ENCODE data around the gene CHAT.
"Not testable (repeated sequence)": the region's sequence is repeated elsewhere in the genome, so short reads cannot be mapped to it uniquely, and the experiment has no call there.

The CHAT gene

DNA sequence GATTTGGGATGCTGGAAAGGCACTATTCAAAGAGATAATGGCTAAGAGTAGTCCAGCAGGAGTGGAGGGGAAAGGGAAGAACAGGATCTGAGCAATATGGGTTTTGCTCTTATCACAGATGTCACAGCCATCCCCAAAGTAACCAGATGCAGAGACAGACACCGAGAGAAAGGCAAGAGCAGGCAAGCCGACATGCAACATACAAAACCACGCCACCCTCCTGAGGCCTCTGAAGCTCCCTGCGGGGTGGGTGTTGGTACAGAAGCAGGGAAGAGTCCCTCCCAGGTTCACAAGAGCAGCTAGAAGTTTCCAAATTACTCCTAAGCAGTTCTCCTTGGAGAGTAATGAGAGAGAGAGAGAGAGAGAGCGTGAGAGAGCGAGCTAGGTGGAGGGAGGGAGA, 54.8 kb downstream of the CHAT start:
- H3K4me3 Mint-ChIP-seq: no peak overlapping the region
- H3K36me3 Mint-ChIP-seq (ENCODE audit: low read depth): no peaks in the 10 kb centered on the region
- no peak overlapping the region for H3K27ac Mint-ChIP-seq
- no peaks in the 10 kb centered on the region for H3K4me1 Mint-ChIP-seq (ENCODE audit: low read depth)
- peaks cover 14% of the 10 kb centered on the region for H3K27me3 Mint-ChIP-seq
- no peaks in the 10 kb centered on the region for H3K9me3 Mint-ChIP-seq
- intact Hi-C loops (cut with micrococcal nuclease): no loop called here

- intact Hi-C loops (cut with micrococcal nuclease): no loop called here
These were observed 65.1 kb downstream of the CHAT start for GRCh38 chr10:49678827-49679479.

GRCh38 chr10:49679480-49679893, 65.7 kb downstream of the CHAT start, which contains the start of gene C10orf53:
TSS of gene C10orf53 (plus strand) at chr10:49679651. CDS start at chr10:49679698, 47 bp downstream.
- intact Hi-C loops (cut with micrococcal nuclease): no loop called here
- peaks cover 8% of the 10 kb centered on the region for H3K4me1 Mint-ChIP-seq (ENCODE audit: low read depth)
- no peaks in the 10 kb centered on the region for H3K36me3 Mint-ChIP-seq (ENCODE audit: low read depth)
- no peak within 1 kb of the TSS for H3K27ac Mint-ChIP-seq
- H3K27me3 Mint-ChIP-seq: peaks cover 39% of the 10 kb centered on the region
- peaks cover 21% of the 10 kb centered on the region for H3K9me3 Mint-ChIP-seq
- H3K4me3 Mint-ChIP-seq: peak within 1 kb of the TSS; percentile 4

More at GRCh38 chr10:49678827-49679479, 65.1 kb downstream of the CHAT start:
- Mint-ChIP-seq H3K4me3 (peak overlapping the region; percentile 4), H3K27ac (no peak overlapping the region), H3K36me3 (ENCODE audit: low read depth) (no peaks in the 10 kb centered on the region), H3K4me1 (ENCODE audit: low read depth) (peaks cover 8% of the 10 kb centered on the region), H3K9me3 (peaks cover 21% of the 10 kb centered on the region), H3K27me3 (peaks cover 42% of the 10 kb centered on the region)

GRCh38 chr10:49682449-49682848, 68.6 kb downstream of the CHAT start:
- H3K27ac Mint-ChIP-seq; H3K4me3 Mint-ChIP-seq; H3K4me1 Mint-ChIP-seq (ENCODE audit: low read depth); intact Hi-C loops (cut with micrococcal nuclease); H3K36me3 Mint-ChIP-seq (ENCODE audit: low read depth): not testable (repeated sequence)
- Mint-ChIP-seq H3K27me3 (peaks cover 33% of the 10 kb centered on the region), H3K9me3 (peaks cover 21% of the 10 kb centered on the region)

- Mint-ChIP-seq H3K4me1 (ENCODE audit: low read depth) (peaks cover 8% of the 10 kb centered on the region), H3K4me3 (no peak overlapping the region), H3K27me3 (peaks cover 35% of the 10 kb centered on the region), H3K36me3 (ENCODE audit: low read depth) (no peaks in the 10 kb centered on the region), H3K27ac (no peak overlapping the region), H3K9me3 (peaks cover 21% of the 10 kb centered on the region)
- intact Hi-C loops (cut with micrococcal nuclease): no loop called here
These were observed 69.0 kb downstream of the CHAT start for GRCh38 chr10:49682879-49683278.

GRCh38 chr10:49686651-49687050, 72.8 kb downstream of the CHAT start:
- Mint-ChIP-seq H3K27me3 (peaks cover 45% of the 10 kb centered on the region), H3K27ac (no peak overlapping the region), H3K9me3 (peaks cover 7% of the 10 kb centered on the region), H3K4me1 (ENCODE audit: low read depth) (no peaks in the 10 kb centered on the region), H3K4me3 (no peak overlapping the region), H3K36me3 (ENCODE audit: low read depth) (no peaks in the 10 kb centered on the region)
- intact Hi-C loops (cut with micrococcal nuclease): no loop called here

DNA sequence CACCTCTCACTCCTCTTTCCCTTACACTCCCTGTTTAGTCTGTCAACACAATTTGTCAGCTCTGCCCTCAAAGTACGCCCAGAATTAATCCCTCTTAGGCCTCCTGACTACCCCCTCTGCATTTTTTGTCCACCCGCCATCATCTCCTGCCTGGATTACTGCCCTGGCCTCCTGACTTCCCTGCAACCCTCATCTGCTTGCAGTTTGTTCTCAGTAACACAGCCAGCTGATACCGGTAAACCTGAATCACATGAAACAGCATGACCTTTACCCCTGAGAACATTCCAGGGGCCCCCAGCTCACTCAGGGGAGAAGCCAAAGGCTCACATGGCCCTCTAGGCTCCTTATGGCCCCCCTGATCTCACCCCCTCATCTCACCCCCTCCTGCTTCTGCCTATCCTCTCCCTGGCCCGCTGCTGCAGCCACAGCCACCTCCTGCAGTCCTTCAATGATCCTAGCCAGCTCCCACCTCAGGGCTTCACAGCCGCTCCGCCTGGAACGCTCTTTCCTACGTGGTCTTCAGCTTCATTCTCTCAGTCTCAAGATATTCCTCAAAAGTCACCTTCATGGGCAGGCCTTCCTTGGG, 74.5 kb downstream of the CHAT start:
- H3K36me3 Mint-ChIP-seq (ENCODE audit: low read depth): no peaks in the 10 kb centered on the region
- no peaks in the 10 kb centered on the region for H3K9me3 Mint-ChIP-seq
- intact Hi-C loops (cut with micrococcal nuclease): no loop called here
- H3K27me3 Mint-ChIP-seq: peaks cover 52% of the 10 kb centered on the region
- H3K27ac Mint-ChIP-seq: no peak overlapping the region
- H3K4me1 Mint-ChIP-seq (ENCODE audit: low read depth): no peaks in the 10 kb centered on the region
- H3K4me3 Mint-ChIP-seq: no peak overlapping the region

DNA sequence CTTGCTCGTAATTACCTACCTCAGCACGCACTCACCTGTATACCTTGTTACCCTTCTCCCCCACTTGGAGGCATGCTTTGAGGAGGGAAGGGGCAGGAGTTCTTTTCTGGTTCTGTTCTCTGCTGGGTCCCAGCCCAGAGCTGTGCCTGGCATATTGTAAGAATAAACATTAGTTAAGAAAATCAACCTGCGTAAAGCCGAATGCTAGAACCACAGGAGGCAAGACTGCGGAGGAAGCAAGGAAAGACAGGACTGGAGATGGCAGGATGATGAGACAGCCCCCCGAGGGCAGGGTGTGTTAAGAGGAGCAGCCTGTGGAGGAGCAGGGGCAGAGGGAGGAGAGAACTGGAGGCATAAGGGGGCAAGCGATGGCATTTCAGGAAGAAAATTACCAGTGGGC, 75.1 kb downstream of the CHAT start:
- Mint-ChIP-seq H3K27ac (no peak overlapping the region), H3K36me3 (ENCODE audit: low read depth) (no peaks in the 10 kb centered on the region), H3K4me3 (no peak overlapping the region), H3K4me1 (ENCODE audit: low read depth) (no peaks in the 10 kb centered on the region), H3K27me3 (peaks cover 55% of the 10 kb centered on the region), H3K9me3 (no peaks in the 10 kb centered on the region)
- intact Hi-C loops (cut with micrococcal nuclease): no loop called here

DNA sequence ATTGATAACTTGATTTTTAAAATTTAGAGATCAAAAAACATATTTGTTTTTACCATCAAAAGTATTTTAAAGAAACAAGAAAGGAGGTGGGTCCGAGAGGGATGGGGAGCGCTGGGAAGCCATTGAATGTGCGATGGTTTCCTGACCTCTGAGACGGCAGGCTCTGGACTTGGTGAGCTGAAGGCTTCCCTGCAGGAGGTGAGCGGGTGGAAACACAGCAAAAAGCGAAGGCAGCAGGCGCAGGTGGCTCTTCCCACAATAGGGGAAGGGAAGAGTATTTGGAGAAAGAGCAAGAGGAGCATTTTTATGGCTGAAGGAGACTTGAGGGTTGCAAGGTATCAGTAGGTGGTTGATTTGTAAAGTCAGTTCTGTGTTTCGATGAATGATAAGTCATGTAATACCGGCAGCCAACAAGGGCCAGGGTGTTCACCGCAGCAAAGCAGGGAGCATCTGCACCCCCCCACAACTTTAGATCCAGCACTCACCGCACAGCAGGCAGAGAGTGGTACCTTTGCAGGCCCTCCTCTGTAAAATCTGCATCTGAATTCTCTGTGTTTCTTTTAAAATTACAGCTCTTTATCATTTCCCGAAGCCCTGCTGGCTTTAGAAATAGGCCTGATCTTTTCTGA, 76.2 kb downstream of the CHAT start:
- no peaks in the 10 kb centered on the region for H3K36me3 Mint-ChIP-seq (ENCODE audit: low read depth)
- H3K27me3 Mint-ChIP-seq: peaks cover 56% of the 10 kb centered on the region
- H3K9me3 Mint-ChIP-seq: no peaks in the 10 kb centered on the region
- no peaks in the 10 kb centered on the region for H3K4me1 Mint-ChIP-seq (ENCODE audit: low read depth)
- H3K27ac Mint-ChIP-seq: no peak overlapping the region
- no peak overlapping the region for H3K4me3 Mint-ChIP-seq
- intact Hi-C loops (cut with micrococcal nuclease): no loop called here

- Mint-ChIP-seq H3K27me3 (peaks cover 55% of the 10 kb centered on the region), H3K4me3 (no peak overlapping the region), H3K4me1 (ENCODE audit: low read depth) (no peaks in the 10 kb centered on the region), H3K9me3 (no peaks in the 10 kb centered on the region), H3K36me3 (ENCODE audit: low read depth) (no peaks in the 10 kb centered on the region), H3K27ac (no peak overlapping the region)
- intact Hi-C loops (cut with micrococcal nuclease): no loop called here
These were observed 77.0 kb downstream of the CHAT start for GRCh38 chr10:49690698-49691356.

DNA sequence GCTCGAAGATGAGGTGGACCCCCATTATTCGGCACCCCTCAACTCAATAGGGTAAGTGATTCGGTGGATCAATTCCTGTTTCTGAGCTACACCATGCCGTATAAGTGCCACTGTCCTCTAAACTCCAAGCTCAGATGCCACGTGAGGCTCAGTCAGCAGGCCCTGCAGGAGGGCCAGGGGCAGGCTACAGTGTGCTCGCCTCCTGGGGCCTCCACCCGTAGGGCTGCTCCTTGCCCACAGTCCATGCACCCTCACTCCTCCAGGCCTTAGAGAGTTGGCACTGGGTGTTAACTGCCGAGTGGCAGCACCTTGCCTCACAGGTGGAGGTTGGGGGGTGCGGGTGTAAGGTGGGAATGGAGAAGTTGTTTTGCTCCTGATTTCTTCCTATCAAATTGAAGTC, 77.8 kb downstream of the CHAT start:
- Mint-ChIP-seq H3K9me3 (no peaks in the 10 kb centered on the region), H3K27ac (no peak overlapping the region), H3K4me3 (no peak overlapping the region), H3K4me1 (ENCODE audit: low read depth) (no peaks in the 10 kb centered on the region), H3K27me3 (peaks cover 60% of the 10 kb centered on the region), H3K36me3 (ENCODE audit: low read depth) (no peaks in the 10 kb centered on the region)
- intact Hi-C loops (cut with micrococcal nuclease): no loop called here

DNA sequence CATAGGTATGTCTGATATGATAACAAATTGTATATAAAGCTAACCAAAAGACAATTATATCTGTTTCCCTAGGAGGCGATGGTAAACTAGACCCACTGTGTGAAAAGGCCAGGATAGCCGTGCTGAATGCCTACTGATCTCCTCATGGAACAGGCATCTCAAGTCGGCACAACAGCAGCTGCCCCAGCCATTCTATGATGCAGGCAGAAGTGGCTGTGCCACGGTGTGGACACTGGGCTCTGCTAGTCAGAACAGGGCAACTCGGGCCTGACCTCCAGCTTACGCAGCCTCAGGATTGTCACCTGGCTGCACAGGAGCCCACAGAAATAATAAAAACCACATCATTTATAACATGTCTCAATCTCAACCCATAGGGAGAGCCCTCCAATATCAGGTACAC, 80.6 kb downstream of the CHAT start:
- H3K27me3 Mint-ChIP-seq: peaks cover 39% of the 10 kb centered on the region
- H3K27ac Mint-ChIP-seq: no peak overlapping the region
- H3K9me3 Mint-ChIP-seq: no peaks in the 10 kb centered on the region
- no peaks in the 10 kb centered on the region for H3K36me3 Mint-ChIP-seq (ENCODE audit: low read depth)
- no peak overlapping the region for H3K4me3 Mint-ChIP-seq
- intact Hi-C loops (cut with micrococcal nuclease): no loop called here
- no peaks in the 10 kb centered on the region for H3K4me1 Mint-ChIP-seq (ENCODE audit: low read depth)

DNA sequence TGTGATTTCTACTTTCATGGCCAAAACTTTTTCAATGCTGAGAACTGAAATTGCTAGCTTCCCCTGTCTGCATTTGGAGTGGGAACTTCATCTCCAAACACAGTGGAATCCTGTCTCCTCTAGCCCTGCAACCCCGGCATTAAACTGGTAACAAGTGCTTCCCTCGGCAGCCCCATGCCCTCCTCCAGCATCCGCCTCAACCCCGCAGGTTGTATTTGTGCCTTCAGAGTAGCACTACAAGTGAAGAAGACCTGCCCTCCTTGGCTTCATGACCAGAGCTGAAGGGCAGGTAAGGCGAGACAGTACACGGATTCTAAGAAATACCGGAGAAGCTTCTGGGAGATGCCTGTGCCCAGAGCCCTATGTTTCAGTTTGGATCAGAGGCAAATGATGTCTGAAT, 82.5 kb downstream of the CHAT start:
- H3K27ac Mint-ChIP-seq: no peak overlapping the region
- H3K9me3 Mint-ChIP-seq: no peaks in the 10 kb centered on the region
- H3K4me1 Mint-ChIP-seq (ENCODE audit: low read depth): no peaks in the 10 kb centered on the region

GRCh38 chr10:49698679-49699078, 84.8 kb downstream of the CHAT start:
- H3K27ac Mint-ChIP-seq: no peak overlapping the region

More for the DNA sequence above, 82.5 kb downstream of the CHAT start:
- no peak overlapping the region for H3K4me3 Mint-ChIP-seq
- intact Hi-C loops (cut with micrococcal nuclease): no loop called here
- H3K36me3 Mint-ChIP-seq (ENCODE audit: low read depth): no peaks in the 10 kb centered on the region
- peaks cover 21% of the 10 kb centered on the region for H3K27me3 Mint-ChIP-seq

More at GRCh38 chr10:49698679-49699078, 84.8 kb downstream of the CHAT start:
- no peaks in the 10 kb centered on the region for H3K4me1 Mint-ChIP-seq (ENCODE audit: low read depth)
- no peak overlapping the region for H3K4me3 Mint-ChIP-seq
- peaks cover 8% of the 10 kb centered on the region for H3K27me3 Mint-ChIP-seq
- H3K36me3 Mint-ChIP-seq (ENCODE audit: low read depth): no peaks in the 10 kb centered on the region
- H3K9me3 Mint-ChIP-seq: peaks cover 6% of the 10 kb centered on the region
- intact Hi-C loops (cut with micrococcal nuclease): no loop called here
